ENCODE results near the gene ARFGEF3. TPM values are rescaled to one million over a fixed set of nuclear protein-coding genes. Genes with fewer than 3 reads are reported as not detected.

The ARFGEF3 gene
- total RNA-seq, 2 experiments from 2014 or later: 0.72 TPM

Other genes with a start within 250 kb of the ARFGEF3 start
- 1 to 10 TPM; 4.3 to 4.4 TPM for gene PERP, start 54.5 kb upstream of the ARFGEF3 start, total RNA-seq
- not detected for gene PBOV1, start 56.6 kb downstream of the ARFGEF3 start, total RNA-seq
- not detected for gene SMIM28, start 216.0 kb downstream of the ARFGEF3 start, total RNA-seq
- gene HEBP2, start 242.3 kb downstream of the ARFGEF3 start, total RNA-seq: 10 to 100 TPM; 48.5 to 50.8 TPM